Hepatocyte (in vitro differentiated cells): ENCODE results near the gene SLC6A1.

Experiments
- CTCF ChIP-seq: fragments of 200-600 bp; sonication (generic); IDR thresholded peaks from 2 replicates; pipeline ENCODE4 v1.5.1; 2016; ENCODE audit warnings: antibody characterized with exemption, mild to moderate bottlenecking; ENCODE audit not compliant: poor library complexity
- EZH2 ChIP-seq: fragments of 200-600 bp; sonication (generic); IDR thresholded peaks from 2 replicates; pipeline ENCODE4 v1.6.1; 2016; ENCODE audit warnings: antibody characterized with exemption, mild to moderate bottlenecking, borderline replicate concordance
- EZH2phosphoT487 ChIP-seq: fragments of 200-600 bp; sonication (generic); IDR thresholded peaks from one replicate; pipeline ENCODE4 v1.6.1; 2018; ENCODE audit warnings: antibody characterized with exemption, mild to moderate bottlenecking, low read depth, moderate library complexity; ENCODE audit not compliant: unreplicated experiment, severe bottlenecking

GRCh38 chr3:11037241-11037873 lies 44.8 kb downstream of the SLC6A1 start:
- TF ChIP-seq CTCF = no peak
- TF ChIP-seq EZH2phosphoT487 = no peak
- TF ChIP-seq EZH2 = no peak
